Measurements from ENCODE around the gene HES1. TPM values are rescaled to one million over a fixed set of nuclear protein-coding genes. Genes with fewer than 3 reads are reported as not detected.

HES1 gene
- total RNA-seq, 1 donor from 2014 or later, result 2.8 TPM

DNA sequence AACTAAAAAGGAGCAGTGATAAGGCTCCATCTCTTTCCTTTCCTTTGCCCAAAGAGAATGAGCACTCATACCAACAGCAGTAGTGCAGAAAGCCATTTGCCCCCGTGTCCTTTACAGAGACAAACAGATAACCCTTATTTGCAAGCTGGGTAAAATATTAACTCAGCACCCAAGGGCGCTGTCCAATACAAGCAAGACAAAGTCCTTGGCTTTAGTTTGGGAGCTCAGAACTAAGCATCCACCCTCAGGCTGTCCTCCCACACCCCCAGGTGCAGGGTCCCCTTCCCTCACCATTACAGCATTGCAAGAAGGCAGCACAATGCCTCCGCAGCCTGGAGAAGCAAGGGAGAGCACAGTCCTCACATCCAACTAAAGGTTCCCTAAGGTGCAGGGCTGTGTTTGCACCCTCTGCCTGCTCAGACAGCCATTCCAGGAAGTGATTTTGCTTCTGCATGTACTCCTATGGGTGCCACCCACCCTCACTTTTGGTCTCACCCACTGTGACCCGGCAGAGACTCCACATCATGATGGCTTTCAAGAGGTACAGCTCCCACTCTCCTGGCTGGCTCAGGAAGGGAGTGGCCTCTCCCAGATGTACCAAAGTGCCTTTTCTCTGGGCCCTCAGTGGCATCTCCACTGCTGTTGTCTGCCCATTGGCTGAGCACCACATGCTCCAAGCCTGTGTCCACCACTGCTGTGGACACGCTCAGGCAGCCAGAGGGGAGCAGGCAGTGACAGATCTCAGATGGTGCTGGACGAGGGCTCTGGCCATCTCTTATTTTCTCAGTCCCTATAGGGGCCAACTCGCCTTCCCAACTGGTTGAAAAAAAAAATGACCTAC, 34.1 kb upstream of the HES1 start:
- intact Hi-C loops (cut with micrococcal nuclease), result no loop called here

DNA sequence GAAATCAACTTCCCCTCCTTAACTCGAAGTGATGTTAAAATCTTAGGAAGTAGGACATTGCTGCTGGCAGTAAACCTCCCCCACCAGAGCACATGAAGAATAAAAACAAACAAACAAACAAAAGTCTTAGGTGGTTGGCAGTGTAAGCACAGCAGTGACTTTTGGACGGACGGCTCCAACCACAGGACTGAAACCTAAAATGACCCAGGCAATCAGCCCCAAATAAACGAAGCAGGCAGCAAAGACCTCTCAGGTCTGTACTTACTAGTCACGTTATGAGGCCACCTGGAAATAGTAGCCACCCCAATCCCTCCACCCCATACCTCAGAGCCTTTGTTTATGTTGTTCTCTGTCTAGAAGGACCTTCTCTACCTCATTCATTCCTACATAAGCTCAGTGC, 33.5 kb upstream of the HES1 start:
- intact Hi-C loops (cut with micrococcal nuclease), result no loop called here

DNA sequence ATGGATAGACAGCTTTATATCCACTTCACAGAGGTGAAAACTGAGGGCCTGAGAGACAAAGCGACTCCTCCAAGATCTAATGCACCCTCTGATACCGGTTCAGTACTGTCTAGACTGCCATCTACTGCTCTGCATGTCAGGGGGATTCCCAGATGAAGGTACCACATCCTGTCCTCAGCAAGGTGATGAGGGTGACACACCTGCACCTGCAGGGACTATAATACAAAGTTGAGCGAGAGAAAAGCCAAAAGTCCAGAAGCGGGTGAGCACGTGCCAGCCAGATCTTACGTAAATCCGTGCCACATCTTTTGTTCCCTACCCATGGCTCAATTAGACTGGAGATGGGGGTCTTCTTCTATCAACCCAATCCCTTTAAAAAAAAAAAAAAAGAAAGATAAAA, 32.4 kb upstream of the HES1 start:
- intact Hi-C loops (cut with micrococcal nuclease), result no loop called here

DNA sequence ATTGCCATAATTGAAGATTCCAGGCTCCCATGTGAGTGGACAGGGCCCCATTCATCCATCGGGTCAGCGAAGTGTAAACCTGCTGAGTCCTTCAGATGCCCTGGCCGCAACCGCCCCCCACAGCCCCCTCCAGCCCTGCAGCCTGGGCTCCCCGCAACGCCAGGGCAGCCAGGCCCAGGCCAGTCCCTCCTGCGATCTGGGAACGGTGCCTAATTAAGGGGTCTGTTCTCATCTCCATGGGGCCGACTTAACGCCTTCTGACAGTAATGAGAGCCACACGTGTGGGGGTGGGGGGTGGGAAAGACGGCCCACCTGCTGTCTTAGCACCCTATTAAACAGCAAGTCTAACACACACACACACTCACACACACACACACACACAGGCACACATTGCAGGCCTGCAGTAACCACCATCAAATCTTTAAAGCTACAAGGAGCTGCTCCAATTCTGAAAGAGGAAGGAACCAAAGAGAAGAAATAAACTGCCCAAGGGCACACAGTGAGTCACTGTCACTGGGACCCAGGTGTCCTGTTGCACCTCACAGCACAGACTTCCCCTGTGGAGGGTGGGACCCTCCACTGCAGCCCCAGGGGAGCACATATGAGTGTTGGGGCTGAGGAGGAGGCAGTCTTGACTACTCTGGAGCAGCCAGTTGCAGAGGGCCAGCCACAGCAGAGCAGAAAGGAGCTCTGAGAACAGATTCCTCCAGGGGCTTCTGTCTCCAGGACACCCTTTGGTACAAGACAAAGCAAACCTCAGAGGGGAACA, 31.8 kb upstream of the HES1 start:
- intact Hi-C loops (cut with micrococcal nuclease), result no loop called here

DNA sequence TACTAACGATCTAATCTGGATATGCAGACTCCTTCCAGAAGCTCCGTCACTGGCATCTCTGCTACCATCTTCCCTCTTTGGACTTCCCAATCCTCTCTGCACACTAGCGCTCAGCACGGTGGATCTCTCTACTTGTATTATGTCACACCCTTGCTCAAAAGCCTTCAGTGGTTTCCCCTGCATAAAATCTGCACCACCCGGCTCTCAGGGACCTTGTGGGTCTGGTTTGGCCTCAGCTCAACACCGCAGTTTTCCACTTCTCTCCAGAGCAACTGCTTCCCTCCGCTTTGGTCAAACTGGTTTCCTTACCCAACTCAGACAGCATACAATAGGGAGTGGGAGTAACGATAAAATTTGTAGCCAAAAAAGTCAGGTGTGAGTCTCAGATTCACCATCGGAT, 30.7 kb upstream of the HES1 start:
- intact Hi-C loops (cut with micrococcal nuclease), result no loop called here

DNA sequence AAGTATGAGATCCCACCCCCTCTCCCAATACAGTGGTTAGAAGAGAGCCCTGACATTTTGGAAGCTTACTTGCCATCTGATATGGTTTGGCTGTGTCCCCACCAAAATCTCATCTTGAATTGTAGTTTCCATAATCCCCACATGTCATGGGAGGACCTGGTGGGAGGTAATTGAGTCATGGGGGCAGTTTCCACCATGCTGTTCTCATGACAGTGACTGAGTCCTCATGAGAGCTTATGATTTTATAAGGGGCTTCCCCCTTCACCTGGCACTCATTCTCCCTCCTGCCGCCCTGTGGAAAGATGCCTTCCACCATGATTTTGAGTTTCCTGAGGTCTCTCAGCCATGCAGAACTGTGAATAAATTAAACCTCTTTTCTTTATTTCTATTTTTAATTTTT, 28.8 kb upstream of the HES1 start:
- intact Hi-C loops (cut with micrococcal nuclease), result no loop called here

DNA sequence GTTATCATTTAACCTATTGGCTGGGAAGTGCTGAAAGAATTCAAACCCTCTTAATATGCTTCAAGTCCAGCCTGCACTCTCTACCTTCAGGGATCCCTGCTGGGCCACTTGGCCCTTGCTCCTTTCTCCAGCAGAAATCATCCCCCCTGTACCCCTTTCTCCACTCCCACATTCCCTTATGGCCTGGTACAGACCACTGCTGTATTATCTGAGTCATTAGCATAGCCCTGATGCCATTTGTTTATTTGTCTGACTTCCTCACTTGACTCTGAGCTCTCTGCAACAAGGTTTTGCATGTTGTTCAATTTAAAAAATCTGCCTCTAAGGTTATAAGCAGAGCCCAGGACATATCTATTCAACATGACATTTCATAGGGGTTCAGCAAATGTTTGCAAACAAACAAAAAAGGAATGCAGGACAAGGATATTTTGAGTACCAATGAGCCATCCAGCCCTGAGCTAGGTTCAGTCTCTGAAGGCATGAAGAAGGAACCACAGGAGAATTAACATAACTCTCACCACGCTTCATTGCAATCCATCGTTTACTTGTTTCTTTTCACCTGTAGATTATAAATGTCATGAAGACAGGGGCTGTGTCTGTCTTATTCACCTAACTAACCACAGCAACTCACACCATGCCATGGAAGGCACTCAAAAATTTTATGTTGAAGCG, 26.6 kb upstream of the HES1 start:
- intact Hi-C loops (cut with micrococcal nuclease), result no loop called here

DNA sequence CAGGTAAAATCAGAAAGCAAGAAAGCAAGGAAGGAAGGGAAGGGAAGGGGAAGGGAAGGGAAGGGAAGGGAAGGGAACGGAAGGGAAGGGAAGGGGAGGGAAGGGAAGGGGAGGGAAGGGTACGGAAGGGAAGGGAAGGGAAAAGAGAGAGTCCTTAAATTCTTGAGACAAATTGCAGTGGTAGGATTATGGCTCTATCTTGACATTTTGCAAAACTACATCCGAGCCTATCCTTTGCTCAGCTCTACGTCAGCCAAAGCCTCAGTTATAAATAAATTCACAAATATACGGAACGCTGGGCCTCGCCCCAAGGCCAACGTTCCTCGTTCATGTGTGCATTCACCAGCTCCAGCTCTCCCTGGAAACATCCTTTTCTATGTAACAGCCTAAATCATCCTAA, 25.5 kb upstream of the HES1 start:
- intact Hi-C loops (cut with micrococcal nuclease), result no loop called here

DNA sequence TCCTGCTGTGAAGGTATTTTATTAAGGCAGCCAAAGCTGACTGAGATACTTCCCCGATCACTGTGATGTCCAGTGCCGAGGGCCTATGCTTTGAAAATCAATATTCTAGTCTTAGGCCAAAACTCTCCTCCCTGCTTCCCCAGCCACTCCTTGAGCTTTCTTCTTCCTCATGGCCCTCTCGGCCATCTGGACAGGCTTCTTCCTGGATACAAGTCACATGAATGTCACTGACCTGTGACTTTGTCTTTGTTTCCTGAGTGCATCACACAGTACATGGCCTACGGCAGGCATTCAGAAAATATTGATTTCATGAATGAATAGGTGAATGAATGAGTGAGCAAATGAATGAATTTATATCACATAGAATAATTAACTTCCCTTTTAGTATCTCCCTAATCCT, 24.6 kb upstream of the HES1 start:
- intact Hi-C loops (cut with micrococcal nuclease), result no loop called here

DNA sequence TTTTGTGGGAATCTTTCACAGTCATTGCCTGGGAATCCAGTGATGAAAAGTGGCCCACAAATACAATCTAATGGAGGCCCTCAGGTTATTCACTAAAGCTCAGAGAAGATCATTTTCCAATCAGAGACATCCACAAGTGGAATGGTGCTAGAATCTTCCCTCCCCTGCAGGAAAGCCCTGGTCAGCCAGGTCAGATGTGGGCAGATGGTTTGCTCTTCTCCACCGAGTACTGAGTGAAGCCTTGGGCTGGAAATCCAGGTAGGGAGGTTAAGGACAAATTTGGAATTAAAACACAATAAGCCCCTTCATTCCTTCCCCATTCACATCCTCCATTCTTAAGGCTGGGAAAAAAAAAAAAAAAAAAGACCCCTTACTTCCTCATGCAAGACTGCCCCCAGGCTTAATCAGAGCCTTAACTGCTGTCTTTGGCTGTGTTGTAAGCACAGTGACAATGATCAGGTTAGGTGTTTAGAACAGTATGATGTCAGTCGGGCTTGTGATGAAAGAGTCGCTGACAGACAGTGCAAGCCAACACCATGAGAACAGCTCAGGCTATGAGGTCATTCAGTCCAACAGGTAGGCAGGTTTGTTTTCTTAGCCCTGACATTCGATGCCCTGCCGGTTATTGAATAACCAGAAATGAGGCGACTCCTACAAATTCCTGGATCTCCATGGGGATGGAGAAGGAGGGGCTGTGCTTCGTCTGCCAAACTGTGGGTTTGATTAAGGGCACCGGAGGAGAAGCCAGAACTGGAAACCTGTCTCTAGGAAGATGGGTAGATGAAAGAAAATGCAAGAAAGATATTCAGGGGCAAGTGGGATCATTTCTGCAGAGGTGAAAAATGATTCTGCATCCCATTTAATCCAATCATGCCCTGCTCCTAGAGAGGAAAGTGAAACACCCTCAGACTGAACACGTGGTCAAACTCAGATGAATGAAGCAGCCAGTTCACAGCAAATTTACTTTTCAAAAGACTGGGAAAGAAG, 23.5 kb upstream of the HES1 start:
- intact Hi-C loops (cut with micrococcal nuclease), result no loop called here

DNA sequence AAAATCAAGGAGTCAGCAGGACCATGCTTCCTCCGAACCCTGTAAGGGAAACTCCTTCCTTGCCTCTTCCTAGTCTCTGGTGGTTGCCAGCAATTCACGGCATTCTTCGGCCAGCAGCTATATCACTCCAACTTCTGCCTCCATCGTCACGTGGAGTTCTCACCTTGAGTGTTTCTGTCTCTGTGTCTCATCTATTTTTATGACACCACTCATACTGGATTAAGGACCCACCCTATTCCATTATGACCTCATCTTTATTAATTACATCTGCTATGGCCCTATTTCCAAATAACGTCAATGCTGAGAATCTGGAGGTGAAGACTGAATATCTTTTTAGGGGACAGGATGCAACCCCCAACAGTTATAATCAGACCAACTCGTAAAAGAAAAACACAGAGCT, 21.8 kb upstream of the HES1 start:
- intact Hi-C loops (cut with micrococcal nuclease), result no loop called here

DNA sequence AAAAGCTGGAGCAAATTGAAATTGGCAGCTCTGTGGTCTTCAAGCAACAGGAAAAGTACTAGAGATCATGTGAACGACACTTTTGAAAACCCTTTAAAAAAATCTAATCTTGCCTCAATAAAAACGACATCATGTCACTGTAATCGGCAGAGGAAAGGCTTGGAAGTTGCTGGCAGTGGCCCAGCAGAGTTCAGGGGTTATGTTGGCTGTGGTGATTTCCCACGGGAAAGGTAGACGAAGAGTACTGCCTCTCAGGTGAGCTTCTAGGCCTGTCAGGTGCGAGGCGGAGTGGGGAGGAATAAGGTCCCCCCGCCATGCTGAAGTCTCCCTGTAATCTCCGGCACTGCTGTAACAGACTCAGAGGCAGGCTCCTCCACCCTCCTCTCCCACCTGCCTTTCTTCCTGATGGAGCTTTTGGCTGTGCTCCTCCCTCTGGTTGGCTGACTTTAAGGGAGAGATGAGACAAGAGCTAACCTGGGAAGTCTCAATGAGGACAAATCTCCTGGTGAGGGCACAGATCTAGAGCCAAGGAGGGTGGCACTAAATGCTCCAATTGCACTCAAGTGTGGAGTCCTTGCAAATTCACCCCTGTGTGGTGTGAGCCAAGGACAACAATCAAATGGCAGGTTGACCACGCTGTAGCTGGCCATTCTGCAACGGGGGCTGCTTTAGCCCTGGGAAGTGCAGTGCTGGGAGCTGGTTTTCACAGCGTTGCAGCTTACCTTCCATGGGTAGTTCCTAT, 18.7 kb upstream of the HES1 start:
- intact Hi-C loops (cut with micrococcal nuclease), result no loop called here

DNA sequence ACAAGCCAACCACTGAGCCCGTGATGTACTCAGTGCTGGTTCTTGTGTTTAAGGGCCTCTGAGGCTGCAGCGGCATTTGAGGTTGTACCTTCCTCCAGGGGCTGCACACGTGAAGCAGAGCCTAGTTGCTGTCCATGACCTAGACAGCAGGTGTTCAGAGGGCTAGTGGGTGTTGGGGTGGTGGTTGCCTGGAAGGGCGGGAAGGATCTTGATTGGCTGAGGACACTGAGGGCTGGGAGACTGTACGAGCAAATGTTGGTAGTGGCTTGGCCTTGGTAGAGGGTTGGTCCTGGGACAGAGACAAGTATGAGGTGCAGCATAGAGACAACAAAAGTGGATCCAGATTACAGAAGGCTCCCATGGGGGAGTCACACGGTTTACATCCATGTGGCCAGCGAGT, 17.0 kb upstream of the HES1 start:
- intact Hi-C loops (cut with micrococcal nuclease), result no loop called here

DNA sequence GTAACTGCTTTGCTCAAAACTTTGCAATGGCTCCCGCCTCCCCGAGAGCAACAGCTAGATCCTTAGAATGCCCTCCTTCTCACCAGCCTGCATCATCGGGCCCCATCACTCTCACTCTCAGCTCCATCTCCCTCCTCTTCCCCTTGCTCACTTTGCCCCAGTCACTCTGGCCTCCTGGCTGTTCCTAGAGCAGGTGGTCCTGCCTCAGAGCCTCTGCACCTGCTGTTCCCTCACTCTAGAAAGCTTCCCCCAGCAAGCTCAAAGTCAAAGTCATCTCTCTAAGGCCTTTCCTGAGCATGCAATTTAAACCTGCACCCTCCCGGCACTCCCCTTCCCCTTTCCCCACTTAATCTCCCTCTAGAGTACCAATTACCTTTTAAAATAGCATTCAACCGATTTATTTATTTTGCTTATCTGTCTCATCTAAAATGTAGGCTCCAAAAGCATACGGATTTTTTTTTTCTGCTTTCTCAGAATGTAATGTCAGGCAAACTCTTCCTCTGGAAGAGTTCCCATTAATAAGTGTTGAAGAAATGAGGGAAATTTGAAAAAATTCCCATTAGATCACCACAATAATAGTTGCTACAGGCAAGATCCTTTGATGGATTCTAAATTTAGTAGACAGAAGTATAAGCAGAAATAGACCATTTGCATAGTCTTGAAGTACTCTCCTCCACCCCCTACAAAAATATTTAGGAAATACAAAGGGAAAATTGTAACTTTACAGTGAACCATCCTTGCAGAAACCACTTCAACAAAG, 15.9 kb upstream of the HES1 start:
- intact Hi-C loops (cut with micrococcal nuclease), result no loop called here

DNA sequence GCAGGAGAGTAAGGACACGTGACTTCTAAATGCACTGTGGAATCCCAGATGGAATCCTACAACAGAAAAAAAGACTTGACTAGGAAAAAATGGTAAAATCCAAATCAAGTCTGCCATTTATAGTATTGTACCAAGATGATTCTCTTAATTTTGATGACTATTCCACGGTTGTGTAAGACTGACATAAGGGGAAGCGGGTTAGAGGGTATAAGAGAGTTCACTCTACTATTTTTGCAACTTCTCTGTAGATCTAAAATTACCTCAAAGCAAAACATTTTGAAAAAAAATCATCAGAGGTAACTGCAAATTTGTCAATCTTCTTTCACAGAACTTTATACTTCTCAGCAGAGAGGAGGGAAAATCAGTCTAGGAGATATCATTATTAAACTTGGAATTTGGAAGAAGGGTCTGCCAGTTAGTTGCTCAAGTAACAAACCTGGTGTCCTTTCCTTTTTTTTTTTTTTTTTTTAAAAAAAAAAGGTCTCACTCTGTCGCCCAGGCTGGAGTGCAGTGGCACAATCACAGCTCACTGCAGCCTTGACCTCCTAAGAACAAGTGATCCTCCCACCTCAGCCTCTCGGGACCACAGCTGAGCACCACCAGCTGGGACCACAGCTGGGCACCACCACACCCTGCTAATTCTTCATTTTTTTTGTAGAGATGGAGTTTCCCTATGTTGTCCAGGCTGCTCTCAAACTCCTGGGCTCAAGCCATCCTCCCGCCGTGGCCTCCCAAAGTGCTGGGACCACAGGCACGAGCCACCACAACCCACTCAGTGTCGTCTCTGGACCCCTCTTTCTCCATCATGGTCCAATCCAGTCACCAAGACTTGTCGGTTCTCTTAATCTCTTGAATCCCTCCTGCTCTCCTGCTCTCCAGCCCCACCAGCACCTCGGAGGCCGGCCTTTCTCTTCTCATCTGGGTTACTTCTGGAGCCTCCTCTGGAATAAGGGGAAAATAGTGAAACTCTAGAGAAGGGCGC, 14.9 kb upstream of the HES1 start:
- intact Hi-C loops (cut with micrococcal nuclease), result no loop called here

DNA sequence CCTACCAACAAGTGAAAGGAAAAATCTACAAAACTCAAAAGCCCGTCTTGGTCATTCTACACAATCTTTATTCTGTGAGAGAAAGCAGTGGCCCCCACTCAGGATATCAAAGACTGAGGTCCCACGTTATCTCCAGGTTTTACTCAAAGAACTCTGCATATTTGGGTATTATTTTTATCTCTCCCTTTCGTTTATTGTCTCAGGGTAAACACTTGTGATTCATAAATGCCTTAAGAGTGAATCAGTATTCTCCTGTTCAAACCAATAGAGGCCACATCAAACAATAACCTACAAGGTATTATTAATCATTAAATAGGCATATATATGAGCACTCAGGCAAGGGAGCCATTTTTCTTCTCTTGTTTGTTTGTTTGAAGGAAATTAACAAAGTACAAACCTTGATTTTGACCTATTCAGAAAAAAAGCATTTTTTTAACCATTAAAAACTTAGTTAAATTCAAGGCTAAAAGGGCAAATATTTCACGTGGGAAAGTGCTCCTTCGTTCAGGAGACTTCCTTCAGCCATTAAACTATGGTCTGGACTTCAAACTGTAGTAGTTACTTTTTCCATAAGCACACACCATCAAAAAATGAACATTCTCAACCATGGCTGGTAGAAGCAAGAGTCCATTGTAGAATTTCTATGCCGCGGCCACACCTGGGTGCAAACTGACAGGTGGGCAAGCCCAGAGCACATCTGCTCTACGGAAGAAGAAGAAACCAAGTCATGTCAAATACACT, 13.9 kb upstream of the HES1 start:
- intact Hi-C loops (cut with micrococcal nuclease), result no loop called here

DNA sequence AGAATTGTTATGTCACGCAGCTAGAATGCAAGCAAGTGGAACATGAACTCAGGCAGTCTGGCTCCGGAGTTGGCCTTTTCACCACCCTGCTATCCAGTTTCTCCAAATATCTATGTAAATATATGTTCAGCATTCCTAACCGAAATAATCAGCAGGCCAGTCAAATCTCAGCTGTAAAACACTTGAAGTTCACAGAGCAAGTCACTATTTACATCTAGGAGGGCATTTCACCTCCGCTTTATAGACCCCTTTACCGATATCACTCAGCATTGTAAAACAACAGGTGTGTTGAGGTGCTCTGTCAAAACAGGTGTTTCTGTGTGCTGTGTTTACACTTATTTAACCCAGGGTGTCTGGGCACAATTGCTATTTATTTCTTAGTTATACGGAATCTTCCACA, 12.2 kb upstream of the HES1 start:
- intact Hi-C loops (cut with micrococcal nuclease), result no loop called here

DNA sequence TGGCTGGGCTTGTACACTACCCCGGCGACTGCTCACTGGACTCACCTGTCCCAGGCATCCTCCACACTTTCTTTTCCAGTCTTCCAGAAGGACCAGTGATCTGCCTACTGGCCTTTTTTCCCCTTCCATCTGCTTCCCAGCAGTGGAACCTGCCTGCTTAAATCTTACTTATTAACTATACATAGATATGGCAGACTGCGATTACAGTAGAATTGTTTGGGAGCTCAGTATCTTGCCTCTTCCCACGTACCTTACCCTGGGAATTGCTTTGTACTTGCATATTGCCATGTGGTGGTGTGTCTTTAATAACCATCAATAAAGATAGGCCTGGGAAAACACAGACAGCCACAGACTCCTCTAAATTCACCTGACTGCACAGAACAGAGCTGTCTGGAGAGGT, 11.8 kb upstream of the HES1 start:
- intact Hi-C loops (cut with micrococcal nuclease), result no loop called here

All from T-helper 2 cell treated with Interferon-gamma antibody and Interleukin-4, amounts not matched to agents 100 ng/mL and 5 ng/mL, for 36 hours (primary cell).